Measurements from ENCODE around the gene ZRANB3. TPM values are rescaled to one million over a fixed set of nuclear protein-coding genes. Genes with fewer than 3 reads are reported as not detected.

The ZRANB3 gene
- total RNA-seq, 1 experiment from 2014 or later = 15.9 TPM

DNA sequence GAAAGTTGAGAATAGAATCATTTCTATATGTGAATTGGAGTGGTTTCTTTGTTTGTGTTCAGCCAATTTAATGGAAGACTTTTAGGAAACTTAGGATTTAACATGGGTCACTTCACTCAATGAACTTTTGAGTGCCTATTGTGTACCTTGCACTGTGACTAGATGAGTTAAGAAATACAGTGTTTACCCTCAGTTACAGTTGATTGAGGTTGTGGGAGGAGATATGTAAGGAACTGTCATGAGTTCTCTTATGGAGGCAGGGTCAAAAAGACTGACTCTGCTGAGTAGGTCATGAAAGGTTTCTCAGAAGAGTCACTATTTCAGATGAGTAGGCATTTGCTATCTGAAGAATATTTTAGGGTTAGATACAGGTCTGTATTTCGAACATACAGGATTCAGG, 380.3 kb downstream of the ZRANB3 start:
- no peak for TF ChIP-seq ZNF138 (CRISPR knock-in tag; conservative IDR thresholded peaks at IDR 0.05)
- TF ChIP-seq SMAD4 (CRISPR knock-in tag; IDR thresholded peaks at IDR 0.05) = no peak
- no peak for TF ChIP-seq RORB (CRISPR knock-in tag; IDR thresholded peaks at IDR 0.05)
- no peak for TF ChIP-seq E2F4 (CRISPR knock-in tag; IDR thresholded peaks at IDR 0.05; ENCODE audit: borderline replicate concordance, low read depth)
- Mint-ChIP-seq H3K27me3 (ENCODE audit: low read depth) (no peaks in the 10 kb centered on the region), H3K9me3 (no peaks in the 10 kb centered on the region), H3K36me3 (peaks cover 26% of the 10 kb centered on the region), H3K27ac (no peak overlapping the region), H3K4me3 (no peak overlapping the region), H3K4me1 (no peaks in the 10 kb centered on the region)
- ChIA-PET POLR2A (no interaction called here), CTCF (no interaction called here)
- DNase-seq (ENCODE audit: low spot score) (no peak), ATAC-seq (no peak)

GRCh38 chr2:135149251-135149650, 381.8 kb downstream of the ZRANB3 start:
- ATAC-seq (no peak), DNase-seq (ENCODE audit: low spot score) (no peak)
- CTCF ChIA-PET = no interaction called here
- POLR2A ChIA-PET = no interaction called here
- no peak for TF ChIP-seq SMAD3 (CRISPR knock-in tag; IDR thresholded peaks at IDR 0.05; ENCODE audit: borderline replicate concordance)
- TF ChIP-seq ETV6 (CRISPR knock-in tag; IDR thresholded peaks at IDR 0.05) = no peak
- TF ChIP-seq, protein P1, sequence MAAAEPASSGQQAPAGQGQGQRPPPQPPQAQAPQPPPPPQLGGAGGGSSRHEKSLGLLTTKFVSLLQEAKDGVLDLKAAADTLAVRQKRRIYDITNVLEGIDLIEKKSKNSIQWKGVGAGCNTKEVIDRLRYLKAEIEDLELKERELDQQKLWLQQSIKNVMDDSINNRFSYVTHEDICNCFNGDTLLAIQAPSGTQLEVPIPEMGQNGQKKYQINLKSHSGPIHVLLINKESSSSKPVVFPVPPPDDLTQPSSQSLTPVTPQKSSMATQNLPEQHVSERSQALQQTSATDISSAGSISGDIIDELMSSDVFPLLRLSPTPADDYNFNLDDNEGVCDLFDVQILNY (CRISPR knock-in tag; IDR thresholded peaks at IDR 0.05) = no peak
- TF ChIP-seq CDX4 (CRISPR knock-in tag; IDR thresholded peaks at IDR 0.05; ENCODE audit: borderline replicate concordance) = no peak
- TF ChIP-seq TP53 (CRISPR knock-in tag; IDR thresholded peaks at IDR 0.05) = no peak
- TF ChIP-seq ZNF138 (CRISPR knock-in tag; conservative IDR thresholded peaks at IDR 0.05) = no peak
- TF ChIP-seq NR3C1 (CRISPR knock-in tag; conservative IDR thresholded peaks at IDR 0.05; ENCODE audit: low read depth) = no peak
- TF ChIP-seq IRF2 (CRISPR knock-in tag; IDR thresholded peaks at IDR 0.05; ENCODE audit: borderline replicate concordance, low read depth) = no peak
- no peak for TF ChIP-seq TEAD4 (CRISPR knock-in tag; IDR thresholded peaks at IDR 0.05)
- TF ChIP-seq, protein P2, sequence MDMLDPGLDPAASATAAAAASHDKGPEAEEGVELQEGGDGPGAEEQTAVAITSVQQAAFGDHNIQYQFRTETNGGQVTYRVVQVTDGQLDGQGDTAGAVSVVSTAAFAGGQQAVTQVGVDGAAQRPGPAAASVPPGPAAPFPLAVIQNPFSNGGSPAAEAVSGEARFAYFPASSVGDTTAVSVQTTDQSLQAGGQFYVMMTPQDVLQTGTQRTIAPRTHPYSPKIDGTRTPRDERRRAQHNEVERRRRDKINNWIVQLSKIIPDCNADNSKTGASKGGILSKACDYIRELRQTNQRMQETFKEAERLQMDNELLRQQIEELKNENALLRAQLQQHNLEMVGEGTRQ (CRISPR knock-in tag; IDR thresholded peaks at IDR 0.05) = no peak
- no peak for TF ChIP-seq MYBL2 (CRISPR knock-in tag; IDR thresholded peaks at IDR 0.05)
- TF ChIP-seq ZNF512 (CRISPR knock-in tag; IDR thresholded peaks at IDR 0.05; ENCODE audit: borderline replicate concordance) = no peak
- no peak for TF ChIP-seq TEAD1 (CRISPR knock-in tag; IDR thresholded peaks at IDR 0.05)
- TF ChIP-seq E2F4 (CRISPR knock-in tag; IDR thresholded peaks at IDR 0.05; ENCODE audit: borderline replicate concordance, low read depth) = no peak
- no peak for TF ChIP-seq TCF7 (CRISPR knock-in tag; IDR thresholded peaks at IDR 0.05; ENCODE audit: low read depth)
- peaks cover 23% of the 10 kb centered on the region for H3K36me3 Mint-ChIP-seq
- no peaks in the 10 kb centered on the region for H3K27me3 Mint-ChIP-seq (ENCODE audit: low read depth)
- H3K9me3 Mint-ChIP-seq = peaks cover 5% of the 10 kb centered on the region
- no peak overlapping the region for H3K27ac Mint-ChIP-seq
- H3K4me3 Mint-ChIP-seq = no peak overlapping the region
- peaks cover 4% of the 10 kb centered on the region; the same call in 1 of the 2 replicates for H3K4me1 Mint-ChIP-seq
